Mesodermal cell (in vitro differentiated cells): Measurements from ENCODE around the gene AGER.
"Not testable (repeated sequence)": the region's sequence is repeated elsewhere in the genome, so short reads cannot be mapped to it uniquely, and the experiment has no call there.

Experiments
- H3K27ac ChIP-seq: 2 replicates; pipeline ENCODE4 v1.7.0; 2013; ENCODE audit warnings: mild to moderate bottlenecking, low read depth, low read length, moderate library complexity; ENCODE audit not compliant: severe bottlenecking
- H3K36me3 ChIP-seq: 2 replicates; pipeline ENCODE4 v1.7.1; 2013; ENCODE audit warnings: mild to moderate bottlenecking, low read length, moderate library complexity; ENCODE audit not compliant: control insufficient read depth, insufficient read depth
- H3K4me1 ChIP-seq: one replicate; pipeline ENCODE4 v1.7.1; 2013; ENCODE audit warnings: mild to moderate bottlenecking, low read length; ENCODE audit not compliant: insufficient read depth, control insufficient read depth, poor library complexity, severe bottlenecking
- H3K4me3 ChIP-seq: 2 replicates; pipeline ENCODE4 v1.7.0; 2013; ENCODE audit warnings: low read length, control low read depth, mild to moderate bottlenecking; ENCODE audit not compliant: insufficient read depth, poor library complexity, severe bottlenecking; ENCODE audit errors: extremely low read depth
- H3K9me3 ChIP-seq: 2 replicates; pipeline ENCODE4 v1.7.1; 2013; ENCODE audit warnings: mild to moderate bottlenecking, low read length, moderate library complexity; ENCODE audit not compliant: control insufficient read depth
- WGBS, 2 experiments: methylation state at CpG; one replicate each; pipeline ENCODE4 v1.1.5; 2013; ENCODE audit warnings: missing lambda C conversion rate in 2 of 2; ENCODE audit not compliant: insufficient coverage in 2 of 2; 5-methylcytosine and 5-hydroxymethylcytosine counted together

Gene AGER

GRCh38 chr6:32191696-32192607, 7.9 kb upstream of the AGER start:
- Histone ChIP-seq H3K27ac (peak overlapping the region; percentile 73), H3K36me3 (peaks cover 22% of the 10 kb centered on the region), H3K4me1 (peaks cover 58% of the 10 kb centered on the region), H3K9me3 (no peaks in the 10 kb centered on the region), H3K4me3 (peak overlapping the region; percentile 26)
- WGBS, 2 experiments, result 92 to 96% methylated on average over 9 to 11 of the region's 15 CpGs

GRCh38 chr6:32190911-32191677, 7.0 kb upstream of the AGER start:
- Histone ChIP-seq H3K27ac (peak overlapping the region; percentile 45), H3K4me3 (peak overlapping the region; percentile 1), H3K9me3 (no peaks in the 10 kb centered on the region), H3K36me3 (peaks cover 31% of the 10 kb centered on the region), H3K4me1 (peaks cover 56% of the 10 kb centered on the region)
- WGBS, 2 experiments, result 86 to 91% methylated on average over 6 to 7 of the region's 8 CpGs

- Histone ChIP-seq H3K36me3 (peaks cover 34% of the 10 kb centered on the region), H3K4me1 (peaks cover 59% of the 10 kb centered on the region), H3K9me3 (no peaks in the 10 kb centered on the region), H3K27ac (peak within 1 kb of the TSS; percentile 82), H3K4me3 (peak within 1 kb of the TSS; percentile 74)
- 0% methylated on average over 4 to 7 of the region's 23 CpGs for WGBS, 2 experiments
These were observed 6.2 kb upstream of the AGER start, which contains the start of gene PBX2 for GRCh38 chr6:32190054-32190851. Gene PBX2, minus strand, starts transcription at chr6:32190202. Its CDS starts 287 bp downstream, at chr6:32189915.

- Histone ChIP-seq H3K9me3 (no peaks in the 10 kb centered on the region), H3K4me1 (peaks cover 56% of the 10 kb centered on the region), H3K36me3 (peaks cover 34% of the 10 kb centered on the region), H3K4me3 (peak overlapping the region; percentile 74), H3K27ac (peak overlapping the region; percentile 82)
- 3% methylated on average over 5 of the region's 23 CpGs; no CpG with 5 or more reads in 1 of the 2 experiments for WGBS, 2 experiments
These were observed 5.6 kb upstream of the AGER start for GRCh38 chr6:32189742-32190053.

- Histone ChIP-seq H3K4me3 (peak overlapping the region; percentile 74), H3K36me3 (peaks cover 37% of the 10 kb centered on the region), H3K4me1 (peaks cover 54% of the 10 kb centered on the region), H3K27ac (peak overlapping the region; percentile 82), H3K9me3 (no peaks in the 10 kb centered on the region)
- WGBS, 2 experiments, result 7 to 16% methylated on average over 2 to 9 of the region's 10 CpGs
These were observed 5.2 kb upstream of the AGER start for GRCh38 chr6:32189069-32189741.

- Histone ChIP-seq H3K9me3 (no peaks in the 10 kb centered on the region), H3K4me1 (peaks cover 56% of the 10 kb centered on the region), H3K27ac (peak overlapping the region; percentile 82), H3K4me3 (peak overlapping the region; percentile 74), H3K36me3 (peaks cover 44% of the 10 kb centered on the region)
- WGBS, 2 experiments, result 28 to 33% methylated on average over 7 to 10 of the region's 13 CpGs
These were observed 4.5 kb upstream of the AGER start for GRCh38 chr6:32188381-32189068.

- Histone ChIP-seq H3K4me1 (peaks cover 49% of the 10 kb centered on the region), H3K4me3 (peak overlapping the region; percentile 74), H3K36me3 (peaks cover 50% of the 10 kb centered on the region)
- 95 to 100% methylated on average over 3 to 4 of the region's 18 CpGs for whole genome bisulfite sequencing, 2 experiments
- H3K27ac ChIP-seq, H3K9me3 ChIP-seq: not testable (repeated sequence)
These were observed 3.8 kb upstream of the AGER start for GRCh38 chr6:32187725-32188380.

- Histone ChIP-seq H3K27ac (no peak overlapping the region), H3K4me3 (no peak overlapping the region), H3K4me1 (peaks cover 42% of the 10 kb centered on the region), H3K36me3 (peaks cover 56% of the 10 kb centered on the region), H3K9me3 (no peaks in the 10 kb centered on the region)
- 95 to 97% methylated on average over 7 to 9 of the region's 12 CpGs for WGBS, 2 experiments
These were observed 3.1 kb upstream of the AGER start for GRCh38 chr6:32187009-32187709.
